GM20000 (cell line): Measurements from ENCODE around the gene SKIDA1.

Experiments used
- DNase-seq: peaks from one replicate; pipeline ENCODE4 v3.0.0; 2012; ENCODE audit warnings: low spot score
- CTCF ChIP-seq: IDR thresholded peaks from 2 replicates; pipeline ENCODE4 v1.5.1; 2012; ENCODE audit warnings: mild to moderate bottlenecking, control low read depth; ENCODE audit errors: extremely low read depth, missing control alignments

Gene SKIDA1

GRCh38 chr10:21531164-21531563 lies 5.7 kb upstream of the SKIDA1 start:
- no peak for DNase-seq
- no peak for TF ChIP-seq CTCF

DNA sequence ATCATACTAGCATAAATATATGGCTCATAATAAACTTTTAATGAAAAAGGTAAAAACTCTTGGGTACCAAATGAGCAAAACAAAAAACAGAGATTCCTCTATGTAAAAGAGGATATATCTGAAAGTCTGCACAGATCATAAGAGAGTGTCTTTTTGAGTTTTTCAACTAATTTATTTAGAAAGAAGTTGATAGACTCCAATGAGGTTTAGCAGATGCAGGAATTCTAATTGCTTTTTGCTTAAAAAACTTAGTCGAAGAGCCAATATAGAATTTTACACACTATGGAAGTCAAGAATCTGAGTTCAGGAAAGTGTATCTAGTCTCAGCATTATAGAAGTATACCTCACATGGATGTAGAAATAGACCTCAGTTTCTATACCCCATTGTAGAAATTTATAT lies 5.2 kb upstream of the SKIDA1 start:
- no peak for TF ChIP-seq CTCF
- no peak for DNase-seq

GRCh38 chr10:21530168-21530567 lies 4.7 kb upstream of the SKIDA1 start:
- DNase-seq: no peak
- no peak for TF ChIP-seq CTCF

GRCh38 chr10:21529032-21529910 lies 3.8 kb upstream of the SKIDA1 start:
- DNase-seq: no peak
- no peak for TF ChIP-seq CTCF

DNA sequence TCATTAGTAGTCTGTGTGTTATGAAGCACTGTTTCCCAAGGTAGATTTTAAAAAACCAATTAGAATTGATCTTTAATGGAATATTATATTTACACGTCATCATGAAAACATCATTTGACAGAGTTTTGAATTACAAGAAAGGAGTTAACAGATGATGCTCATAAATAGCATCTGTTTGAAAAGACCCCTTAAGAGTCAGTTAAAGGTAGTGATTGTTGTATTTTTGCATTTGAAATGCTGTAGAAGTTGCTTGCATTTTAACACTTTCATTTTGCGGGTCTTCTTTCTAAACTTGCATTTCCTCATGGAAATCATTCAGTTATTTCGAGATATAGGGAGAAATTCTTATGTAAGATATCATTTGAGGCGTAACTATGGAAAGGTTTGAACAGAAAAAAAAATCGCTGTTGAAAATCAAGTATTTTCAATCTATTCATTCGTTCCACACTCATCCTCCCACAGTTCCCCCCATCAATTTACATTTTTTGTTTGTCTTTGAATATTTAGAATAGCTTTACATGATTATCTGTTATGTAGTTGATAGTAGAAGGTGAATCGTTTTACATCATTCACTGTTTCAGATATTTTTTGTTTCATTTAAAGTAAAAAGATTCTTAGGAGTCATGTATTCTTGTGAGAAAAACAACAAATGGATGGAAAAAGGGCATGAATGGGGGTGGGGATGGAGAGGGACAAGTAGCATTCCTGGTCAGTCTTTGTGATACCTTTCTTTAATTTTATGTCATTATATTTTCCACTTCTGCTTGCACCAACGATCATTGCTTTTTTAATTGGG lies 3.0 kb upstream of the SKIDA1 start:
- no peak for DNase-seq

GRCh38 chr10:21527598-21528235 lies 2.2 kb upstream of the SKIDA1 start:
- TF ChIP-seq CTCF: no peak

More for the DNA sequence above, 3.0 kb upstream of the SKIDA1 start:
- no peak for TF ChIP-seq CTCF

More at GRCh38 chr10:21527598-21528235, 2.2 kb upstream of the SKIDA1 start:
- DNase-seq: no peak
